Measurements from ENCODE around the gene CORT. TPM values are rescaled to one million over a fixed set of nuclear protein-coding genes. Genes with fewer than 3 reads are reported as not detected.
A peak's percentile ranks its signal among the peaks of the same experiment; 100 is the strongest.
"Not testable (repeated sequence)": the region's sequence is repeated elsewhere in the genome, so short reads cannot be mapped to it uniquely, and the experiment has no call there.

Gene CORT
- total RNA-seq, 1 donor from 2014 or later = not detected

GRCh38 chr1:10451287-10451686 lies 1.5 kb downstream of the CORT start:
- intact Hi-C loops (cut with DNase I) = no loop called here
- Histone ChIP-seq H3K4me3 (no peak overlapping the region), H3K27me3 (ENCODE audit: low read depth) (no peaks in the 10 kb centered on the region), H3K27ac (no peak overlapping the region), H3K4me1 (peaks cover 12% of the 10 kb centered on the region), H3K36me3 (no peaks in the 10 kb centered on the region), H3K9me3 (no peaks in the 10 kb centered on the region)
- DNase-seq = no peak
- TF ChIP-seq, protein P1, sequence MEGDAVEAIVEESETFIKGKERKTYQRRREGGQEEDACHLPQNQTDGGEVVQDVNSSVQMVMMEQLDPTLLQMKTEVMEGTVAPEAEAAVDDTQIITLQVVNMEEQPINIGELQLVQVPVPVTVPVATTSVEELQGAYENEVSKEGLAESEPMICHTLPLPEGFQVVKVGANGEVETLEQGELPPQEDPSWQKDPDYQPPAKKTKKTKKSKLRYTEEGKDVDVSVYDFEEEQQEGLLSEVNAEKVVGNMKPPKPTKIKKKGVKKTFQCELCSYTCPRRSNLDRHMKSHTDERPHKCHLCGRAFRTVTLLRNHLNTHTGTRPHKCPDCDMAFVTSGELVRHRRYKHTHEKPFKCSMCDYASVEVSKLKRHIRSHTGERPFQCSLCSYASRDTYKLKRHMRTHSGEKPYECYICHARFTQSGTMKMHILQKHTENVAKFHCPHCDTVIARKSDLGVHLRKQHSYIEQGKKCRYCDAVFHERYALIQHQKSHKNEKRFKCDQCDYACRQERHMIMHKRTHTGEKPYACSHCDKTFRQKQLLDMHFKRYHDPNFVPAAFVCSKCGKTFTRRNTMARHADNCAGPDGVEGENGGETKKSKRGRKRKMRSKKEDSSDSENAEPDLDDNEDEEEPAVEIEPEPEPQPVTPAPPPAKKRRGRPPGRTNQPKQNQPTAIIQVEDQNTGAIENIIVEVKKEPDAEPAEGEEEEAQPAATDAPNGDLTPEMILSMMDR (IDR thresholded peaks at IDR 0.05) = no peak
- no peak for ATAC-seq

DNA sequence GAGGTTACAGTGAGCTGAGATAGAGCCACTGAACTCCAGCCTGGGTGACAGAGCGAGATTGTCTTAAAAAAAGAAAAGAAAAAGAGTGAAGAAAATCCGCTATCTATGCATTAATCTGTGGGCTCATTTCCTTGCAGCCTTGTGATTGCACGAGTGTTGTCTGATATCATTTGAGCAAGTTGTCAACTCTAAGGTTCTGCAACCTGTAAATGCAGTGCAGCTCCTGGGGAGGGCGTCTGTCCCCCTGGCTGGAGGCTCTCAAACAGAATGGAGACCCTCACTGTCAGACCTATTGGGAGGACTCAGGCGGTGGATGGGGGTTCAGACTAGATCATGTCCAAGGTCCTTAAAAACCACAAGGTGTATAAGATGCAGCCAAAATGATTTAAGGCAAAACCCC lies 6.2 kb downstream of the CORT start:
- no peak for ATAC-seq
- intact Hi-C loops (cut with DNase I) = no loop called here
- Histone ChIP-seq H3K9me3 (no peaks in the 10 kb centered on the region), H3K27me3 (ENCODE audit: low read depth) (no peaks in the 10 kb centered on the region), H3K27ac (no peak overlapping the region), H3K4me3 (no peak overlapping the region), H3K36me3 (peaks cover 21% of the 10 kb centered on the region), H3K4me1 (peaks cover 7% of the 10 kb centered on the region)
- DNase-seq = no peak
- TF ChIP-seq, protein P1 (IDR thresholded peaks at IDR 0.05) = no peak

DNA sequence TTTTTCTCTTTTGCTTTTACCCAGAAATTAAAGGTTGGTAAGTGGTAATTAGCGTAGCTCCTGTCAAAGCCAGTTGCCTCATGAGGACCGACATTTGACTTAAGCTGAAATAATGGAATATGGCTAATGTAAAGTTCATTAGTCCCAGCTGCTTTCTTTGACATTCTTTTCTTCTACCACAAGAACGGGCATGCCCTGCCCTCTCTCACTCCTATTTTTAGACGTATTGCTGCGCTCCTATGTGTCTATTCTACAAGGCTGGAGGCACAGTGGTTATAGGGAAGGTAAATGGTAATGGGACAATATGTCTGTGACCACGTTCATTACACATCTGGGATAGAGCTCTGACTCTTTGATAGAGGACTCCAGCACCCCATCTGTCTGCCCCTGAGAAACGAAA lies 6.8 kb downstream of the CORT start:
- no peak overlapping the region for H3K4me3 ChIP-seq
- no peaks in the 10 kb centered on the region for H3K27me3 ChIP-seq (ENCODE audit: low read depth)
- DNase-seq (no peak), ATAC-seq (no peak)
- peaks cover 27% of the 10 kb centered on the region for H3K36me3 ChIP-seq
- intact Hi-C loops (cut with DNase I) = no loop called here
- H3K4me1 ChIP-seq = peaks cover 1% of the 10 kb centered on the region
- peak overlapping the region; percentile 0 for H3K27ac ChIP-seq
- TF ChIP-seq, protein P1 (IDR thresholded peaks at IDR 0.05) = no peak
- no peaks in the 10 kb centered on the region for H3K9me3 ChIP-seq

DNA sequence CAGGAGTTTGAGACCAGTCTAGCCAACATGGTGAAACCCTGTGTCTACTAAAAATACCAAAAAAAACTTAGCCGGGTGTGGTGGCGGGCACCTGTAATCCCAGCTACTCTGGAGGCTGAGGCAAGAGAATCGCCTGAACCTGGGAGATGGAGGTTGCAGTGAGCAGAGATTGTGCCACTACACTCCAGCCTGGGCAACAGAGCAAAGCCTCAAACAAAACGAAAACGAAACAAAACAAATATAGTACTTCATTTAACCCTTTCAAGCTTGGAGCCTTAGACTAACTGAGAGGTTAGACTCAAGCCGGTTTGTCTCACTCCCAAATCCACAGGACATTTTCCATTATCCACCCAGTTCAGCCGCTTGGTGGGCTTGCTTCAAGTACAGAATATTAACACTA lies 7.6 kb downstream of the CORT start:
- H3K36me3 ChIP-seq = peaks cover 35% of the 10 kb centered on the region
- H3K27me3 ChIP-seq (ENCODE audit: low read depth); H3K27ac ChIP-seq; intact Hi-C loops (cut with DNase I); H3K4me1 ChIP-seq; DNase-seq; H3K9me3 ChIP-seq; ATAC-seq; H3K4me3 ChIP-seq: not testable (repeated sequence)

DNA sequence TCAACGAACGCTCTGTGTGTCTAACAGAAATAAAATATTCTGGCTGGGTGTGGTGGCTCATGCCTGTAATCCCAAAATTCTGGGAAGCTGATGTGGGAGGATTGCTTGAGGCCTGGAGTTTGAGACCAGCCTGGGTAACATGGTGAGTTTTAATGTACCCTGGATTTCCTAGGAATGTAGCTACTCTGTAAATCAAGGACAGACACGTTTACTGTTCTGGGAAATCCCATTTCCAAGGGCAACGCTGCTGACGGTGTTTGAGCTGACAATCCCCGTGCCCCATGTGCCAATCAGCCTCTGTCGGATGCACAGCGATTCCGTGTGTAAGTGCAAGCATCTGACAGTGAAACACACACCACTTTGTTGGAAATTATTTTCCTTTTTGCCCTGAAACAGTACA lies 8.0 kb downstream of the CORT start:
- ATAC-seq = no peak
- intact Hi-C loops (cut with DNase I) = no loop called here
- DNase-seq = no peak
- H3K4me1 ChIP-seq = peaks cover under 1% of the 10 kb centered on the region
- H3K4me3 ChIP-seq = no peak overlapping the region
- H3K27me3 ChIP-seq (ENCODE audit: low read depth) = no peaks in the 10 kb centered on the region
- no peak overlapping the region for H3K27ac ChIP-seq
- no peaks in the 10 kb centered on the region for H3K9me3 ChIP-seq
- peaks cover 39% of the 10 kb centered on the region for H3K36me3 ChIP-seq
- TF ChIP-seq, protein P1 (IDR thresholded peaks at IDR 0.05) = no peak

DNA sequence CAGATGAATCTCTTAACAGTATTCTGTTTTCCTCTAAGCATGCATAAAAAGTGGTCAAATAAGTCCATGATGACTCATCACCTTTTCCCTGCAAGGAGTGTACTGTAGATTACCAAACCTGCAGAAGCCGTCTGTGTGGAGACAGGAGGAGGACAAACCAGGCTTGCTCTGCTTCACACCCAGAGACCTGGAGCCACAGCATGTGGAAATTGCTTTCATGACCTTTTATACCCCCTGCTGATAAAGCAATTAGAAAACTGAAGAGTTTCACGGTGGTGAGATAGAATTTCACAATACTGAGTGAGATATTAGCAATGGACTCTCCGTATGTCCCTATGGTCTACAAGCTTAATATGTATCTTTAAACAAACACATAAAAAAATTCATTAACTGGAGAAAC lies 9.4 kb downstream of the CORT start:
- Histone ChIP-seq H3K36me3 (peaks cover 51% of the 10 kb centered on the region), H3K27me3 (ENCODE audit: low read depth) (no peaks in the 10 kb centered on the region), H3K9me3 (no peaks in the 10 kb centered on the region), H3K4me1 (peaks cover 5% of the 10 kb centered on the region), H3K4me3 (no peak overlapping the region), H3K27ac (no peak overlapping the region)
- intact Hi-C loops (cut with DNase I) = no loop called here
- DNase-seq = no peak
- ATAC-seq = peak in 1 of 2 donors; percentile 36
- TF ChIP-seq, protein P1 (IDR thresholded peaks at IDR 0.05) = no peak
